ENCODE measurements around the gene MEI1. TPM values are rescaled to one million over a fixed set of nuclear protein-coding genes. Genes with fewer than 3 reads are reported as not detected.

MEI1 gene
- total RNA-seq, 4 donors from 2014 or later, result 0.39 to 1.3 (median 0.44) TPM

DNA sequence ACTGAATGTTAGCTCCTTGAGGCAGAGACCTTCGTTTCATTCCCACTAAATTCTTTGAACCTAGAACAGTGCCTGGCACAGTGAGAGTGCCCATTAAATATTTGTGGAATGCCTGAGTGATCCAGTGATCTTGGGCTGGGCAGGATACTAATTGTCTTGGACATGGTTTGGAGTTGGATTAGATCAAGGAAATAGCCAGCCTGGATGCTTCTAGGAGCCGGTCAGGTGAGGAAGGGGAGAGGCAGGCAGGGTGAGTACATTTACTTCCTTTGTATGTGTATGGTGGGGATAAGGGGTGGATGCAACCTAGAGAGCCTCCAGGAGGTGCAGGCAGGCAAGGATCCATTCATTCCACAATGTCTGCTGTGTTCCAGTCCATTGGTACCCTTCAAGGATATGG, 137.2 kb downstream of the MEI1 start:
- Histone ChIP-seq H3K4me3 (no peak overlapping the region), H3K27ac (replicated peaks in 1 of 4) (no peak overlapping the region), H3K4me1 (peaks cover 23 to 75% (median 51%) of the 10 kb centered on the region in 4 donors), H3K27me3 (no peaks in the 10 kb centered on the region), H3K9me3 (no peaks in the 10 kb centered on the region), H3K36me3 (peaks cover 5 to 20% (median 12%) of the 10 kb centered on the region in 4 donors)
- no peak for TF ChIP-seq POLR2A (IDR thresholded peaks at IDR 0.05; ENCODE audit: low read depth)
- no peak for DNase-seq (ENCODE audit: extremely low spot score)
- intact Hi-C loops (cut with DNase I), result loop anchor here (10.0 kb wide), 1 partner anchor 142 kb away; the partner anchor contains the start of gene MEI1
- WGBS, result 95% methylated on average over 2 of the region's 2 CpGs

DNA sequence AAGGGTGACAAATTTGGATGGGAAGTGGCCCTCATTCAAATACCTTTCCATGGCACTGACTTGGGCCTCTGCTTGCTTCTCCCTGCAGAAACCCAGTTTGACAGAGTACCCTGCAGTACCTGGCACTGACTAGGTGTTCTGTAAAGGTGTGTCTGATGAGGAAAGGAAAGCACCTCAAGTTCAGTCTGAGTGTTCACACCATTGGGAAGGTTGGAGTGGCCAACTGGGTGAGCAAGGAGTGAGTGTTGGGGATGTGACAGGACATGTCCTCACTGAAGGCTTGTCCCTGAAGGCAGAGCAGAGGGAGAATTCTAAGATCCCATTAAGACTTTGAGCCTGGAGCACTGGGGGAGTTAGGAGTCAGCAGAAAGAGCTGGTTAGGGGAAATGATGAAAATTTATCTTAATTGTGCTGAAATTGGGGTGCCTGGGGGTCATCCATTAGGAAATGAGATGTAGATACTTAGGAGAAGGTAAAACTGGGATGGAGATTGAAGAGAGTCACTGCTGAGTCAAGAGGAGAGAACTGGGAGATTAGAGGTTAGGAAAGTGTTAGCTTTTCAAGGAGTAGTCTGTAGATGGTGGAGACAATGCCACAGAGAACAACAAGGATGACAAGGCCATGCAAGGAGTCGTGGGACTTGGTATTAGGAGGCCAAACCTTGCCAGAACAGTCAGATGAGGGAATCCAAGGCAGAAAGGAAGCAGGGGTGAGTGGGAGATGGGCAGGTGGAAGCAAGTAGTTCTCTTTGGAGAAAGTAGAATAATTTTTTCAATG, 139.7 kb downstream of the MEI1 start:
- Histone ChIP-seq H3K27ac (replicated peaks in 1 of 4) (no peak overlapping the region), H3K4me1 (peaks cover 22 to 69% (median 50%) of the 10 kb centered on the region in 4 donors), H3K27me3 (no peaks in the 10 kb centered on the region), H3K9me3 (no peaks in the 10 kb centered on the region), H3K36me3 (peaks cover 5 to 20% (median 12%) of the 10 kb centered on the region in 4 donors), H3K4me3 (no peak overlapping the region)
- no peak for DNase-seq (ENCODE audit: extremely low spot score)
- TF ChIP-seq, protein P1, sequence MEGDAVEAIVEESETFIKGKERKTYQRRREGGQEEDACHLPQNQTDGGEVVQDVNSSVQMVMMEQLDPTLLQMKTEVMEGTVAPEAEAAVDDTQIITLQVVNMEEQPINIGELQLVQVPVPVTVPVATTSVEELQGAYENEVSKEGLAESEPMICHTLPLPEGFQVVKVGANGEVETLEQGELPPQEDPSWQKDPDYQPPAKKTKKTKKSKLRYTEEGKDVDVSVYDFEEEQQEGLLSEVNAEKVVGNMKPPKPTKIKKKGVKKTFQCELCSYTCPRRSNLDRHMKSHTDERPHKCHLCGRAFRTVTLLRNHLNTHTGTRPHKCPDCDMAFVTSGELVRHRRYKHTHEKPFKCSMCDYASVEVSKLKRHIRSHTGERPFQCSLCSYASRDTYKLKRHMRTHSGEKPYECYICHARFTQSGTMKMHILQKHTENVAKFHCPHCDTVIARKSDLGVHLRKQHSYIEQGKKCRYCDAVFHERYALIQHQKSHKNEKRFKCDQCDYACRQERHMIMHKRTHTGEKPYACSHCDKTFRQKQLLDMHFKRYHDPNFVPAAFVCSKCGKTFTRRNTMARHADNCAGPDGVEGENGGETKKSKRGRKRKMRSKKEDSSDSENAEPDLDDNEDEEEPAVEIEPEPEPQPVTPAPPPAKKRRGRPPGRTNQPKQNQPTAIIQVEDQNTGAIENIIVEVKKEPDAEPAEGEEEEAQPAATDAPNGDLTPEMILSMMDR (IDR thresholded peaks at IDR 0.05), result no peak
- TF ChIP-seq EP300 (IDR thresholded peaks at IDR 0.05) (no peak), POLR2A (IDR thresholded peaks at IDR 0.05; ENCODE audit: low read depth) (no peak), POLR2AphosphoS5 (IDR thresholded peaks at IDR 0.05) (no peak)
- intact Hi-C loops (cut with DNase I), result loop anchor here (10.0 kb wide), 1 partner anchor 144 kb away; the partner anchor contains the start of gene MEI1
- 83% methylated on average over 1 of the region's 1 CpG for WGBS

DNA sequence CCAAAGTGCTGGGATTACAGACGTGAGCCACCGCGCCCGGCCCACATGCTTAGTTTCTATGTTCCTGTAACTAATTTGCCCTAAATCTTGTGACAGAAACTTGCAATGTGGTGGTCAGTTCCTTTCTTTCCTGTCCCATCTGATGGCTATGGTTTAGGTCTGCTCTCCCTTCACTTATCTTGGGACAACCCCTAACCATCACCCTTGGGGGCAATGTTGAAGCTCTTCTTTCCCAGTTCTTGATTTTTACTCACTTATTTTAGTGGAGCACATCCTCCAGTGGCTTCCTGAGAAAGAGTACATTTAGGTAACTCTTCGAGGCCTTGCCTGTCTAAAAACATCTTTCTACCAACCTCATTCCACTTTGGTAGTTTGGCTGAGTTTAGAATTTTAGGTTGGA, 140.9 kb downstream of the MEI1 start:
- intact Hi-C loops (cut with DNase I), result no loop called here
- H3K9me3 ChIP-seq, result no peaks in the 10 kb centered on the region
- H3K36me3 ChIP-seq, result peaks cover 5 to 20% (median 12%) of the 10 kb centered on the region in 4 donors
- no peak for DNase-seq (ENCODE audit: extremely low spot score)
- H3K4me1 ChIP-seq, result peaks cover 19 to 69% (median 53%) of the 10 kb centered on the region in 4 donors
- no peaks in the 10 kb centered on the region for H3K27me3 ChIP-seq
- TF ChIP-seq, protein P1 (IDR thresholded peaks at IDR 0.05), result no peak
- TF ChIP-seq POLR2AphosphoS5 (IDR thresholded peaks at IDR 0.05) (no peak), POLR2A (IDR thresholded peaks at IDR 0.05; ENCODE audit: low read depth) (no peak), EP300 (IDR thresholded peaks at IDR 0.05) (no peak)
- 91% methylated on average over 5 of the region's 5 CpGs for WGBS
- H3K27ac ChIP-seq (replicated peaks in 1 of 4), result no peak overlapping the region
- H3K4me3 ChIP-seq, result no peak overlapping the region

DNA sequence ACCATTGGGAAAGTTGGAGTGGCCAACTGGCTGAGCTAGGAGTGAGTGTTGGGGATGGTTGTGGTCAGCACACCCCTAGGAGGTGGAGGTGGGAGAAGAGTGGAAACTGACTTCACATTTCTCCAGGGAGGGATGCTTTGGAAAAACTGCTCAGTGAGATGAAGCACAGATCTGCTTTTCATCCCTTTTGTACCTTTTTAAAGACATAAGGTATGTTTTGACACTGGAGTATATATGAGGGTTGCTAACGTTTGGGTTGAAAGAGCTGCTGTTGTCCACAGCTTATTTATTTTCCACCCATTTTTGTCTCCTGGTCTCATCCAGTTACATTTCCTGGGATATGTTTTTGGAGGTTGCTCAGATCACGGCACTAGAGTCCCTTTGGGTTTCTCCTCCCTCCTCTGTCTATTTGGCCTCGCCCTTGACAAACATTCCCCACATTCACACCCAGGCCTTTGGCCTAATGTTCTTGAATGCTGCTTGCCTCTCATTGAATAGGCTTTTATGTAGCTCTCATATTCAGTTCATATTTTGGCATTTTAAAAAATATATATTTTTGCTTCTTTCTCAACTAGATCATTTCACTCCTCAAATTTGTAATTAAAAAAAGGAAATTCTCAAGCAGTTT, 141.9 kb downstream of the MEI1 start:
- Histone ChIP-seq H3K36me3 (peaks cover 5 to 12% (median 7%) of the 10 kb centered on the region in 4 donors), H3K27ac (replicated peaks in 1 of 4) (peak overlapping the region in 2 of 4 donors; percentile 24 to 26), H3K27me3 (no peaks in the 10 kb centered on the region), H3K4me3 (no peak overlapping the region), H3K9me3 (no peaks in the 10 kb centered on the region), H3K4me1 (peaks cover 28 to 69% (median 58%) of the 10 kb centered on the region in 4 donors)
- no peak for DNase-seq (ENCODE audit: extremely low spot score)
- 46% methylated on average over 3 of the region's 3 CpGs for WGBS
- intact Hi-C loops (cut with DNase I), result no loop called here
- TF ChIP-seq POLR2A (IDR thresholded peaks at IDR 0.05; ENCODE audit: low read depth), result no peak
- TF ChIP-seq, protein P1 (IDR thresholded peaks at IDR 0.05), result no peak
- TF ChIP-seq POLR2AphosphoS5 (IDR thresholded peaks at IDR 0.05), result no peak
- TF ChIP-seq EP300 (IDR thresholded peaks at IDR 0.05), result no peak

Data from esophagus muscularis mucosa (tissue), 4 donors.